ES-I3 (cell line): ENCODE results near the gene OSBP2.

Source experiments
- H3K36me3 ChIP-seq: 2 replicates; pipeline ENCODE4 v1.6.1; 2013; ENCODE audit warnings: mild to moderate bottlenecking, low read length, control low read depth, moderate library complexity; ENCODE audit not compliant: insufficient read depth
- H3K4me1 ChIP-seq: 2 replicates; pipeline ENCODE4 v1.6.1; 2013; ENCODE audit warnings: mild to moderate bottlenecking, control low read depth, low read length; ENCODE audit not compliant: insufficient read depth
- H3K9ac ChIP-seq: 2 replicates; pipeline ENCODE4 v1.6.1; 2013; ENCODE audit warnings: low read depth, mild to moderate bottlenecking, low read length, moderate library complexity
- H3K9me3 ChIP-seq: 2 replicates; pipeline ENCODE4 v1.6.1; 2013; ENCODE audit warnings: mild to moderate bottlenecking, low read length, moderate library complexity; ENCODE audit not compliant: control insufficient read depth, insufficient read depth

The OSBP2 gene

GRCh38 chr22:30947816-30948454, 253.3 kb downstream of the OSBP2 start:
- Histone ChIP-seq H3K36me3 (peaks cover 50% of the 10 kb centered on the region), H3K9me3 (no peaks in the 10 kb centered on the region), H3K9ac (no peak overlapping the region), H3K4me1 (no peaks in the 10 kb centered on the region)

GRCh38 chr22:30948930-30949342, 254.3 kb downstream of the OSBP2 start:
- H3K9me3 ChIP-seq, result no peaks in the 10 kb centered on the region
- H3K9ac ChIP-seq, result no peak overlapping the region
- H3K36me3 ChIP-seq, result peaks cover 50% of the 10 kb centered on the region
- H3K4me1 ChIP-seq, result no peaks in the 10 kb centered on the region

- Histone ChIP-seq H3K9ac (no peak overlapping the region), H3K4me1 (no peaks in the 10 kb centered on the region), H3K36me3 (peaks cover 49% of the 10 kb centered on the region), H3K9me3 (no peaks in the 10 kb centered on the region)
Observed at GRCh38 chr22:30949934-30950660, 255.4 kb downstream of the OSBP2 start.

- Histone ChIP-seq H3K36me3 (peaks cover 35% of the 10 kb centered on the region), H3K4me1 (no peaks in the 10 kb centered on the region), H3K9ac (no peak overlapping the region), H3K9me3 (no peaks in the 10 kb centered on the region)
Observed at GRCh38 chr22:30953206-30953605, 258.5 kb downstream of the OSBP2 start.

GRCh38 chr22:30955153-30955552, 260.5 kb downstream of the OSBP2 start:
- Histone ChIP-seq H3K9me3 (no peaks in the 10 kb centered on the region), H3K4me1 (no peaks in the 10 kb centered on the region), H3K36me3 (peaks cover 31% of the 10 kb centered on the region), H3K9ac (no peak overlapping the region)
